Measurements from ENCODE around the gene DENND1A.
"Not testable (repeated sequence)": the region's sequence is repeated elsewhere in the genome, so short reads cannot be mapped to it uniquely, and the experiment has no call there.

The DENND1A gene

GRCh38 chr9:123946101-123946821 lies 16.3 kb upstream of the DENND1A start:
- DNase-seq = no peak

GRCh38 chr9:123945532-123945931 lies 15.6 kb upstream of the DENND1A start:
- DNase-seq = peak; percentile 39

- not testable (repeated sequence) for DNase-seq
Measured at GRCh38 chr9:123944464-123944863, 14.5 kb upstream of the DENND1A start.

- no peak for DNase-seq
Measured at GRCh38 chr9:123943671-123944070, 13.7 kb upstream of the DENND1A start.

GRCh38 chr9:123942542-123942941 lies 12.6 kb upstream of the DENND1A start:
- no peak for DNase-seq

GRCh38 chr9:123941524-123942070 lies 11.7 kb upstream of the DENND1A start:
- no peak for DNase-seq

GRCh38 chr9:123940721-123941523 lies 11.0 kb upstream of the DENND1A start:
- no peak for DNase-seq

GRCh38 chr9:123938401-123938800 lies 8.5 kb upstream of the DENND1A start:
- no peak for DNase-seq

- not testable (repeated sequence) for DNase-seq
Measured at GRCh38 chr9:123936575-123936974, 6.6 kb upstream of the DENND1A start.

- peak; percentile 87 for DNase-seq
Measured at GRCh38 chr9:123933440-123934212, 3.7 kb upstream of the DENND1A start.

GRCh38 chr9:123929177-123929869 lies 603 bp downstream of the DENND1A start:
- DNase-seq = no peak

GRCh38 chr9:123928533-123929176 lies 1.3 kb downstream of the DENND1A start:
- DNase-seq = peak; percentile 55

GRCh38 chr9:123927625-123928532 lies 2.0 kb downstream of the DENND1A start:
- DNase-seq = peak; percentile 82

GRCh38 chr9:123926941-123927340 lies 3.0 kb downstream of the DENND1A start:
- DNase-seq = no peak

- no peak for DNase-seq
Measured at GRCh38 chr9:123925819-123926218, 4.1 kb downstream of the DENND1A start.

- no peak for DNase-seq
Measured at GRCh38 chr9:123925161-123925560, 4.8 kb downstream of the DENND1A start.

GRCh38 chr9:123924727-123925126 lies 5.2 kb downstream of the DENND1A start:
- no peak for DNase-seq

GRCh38 chr9:123923884-123924283 lies 6.0 kb downstream of the DENND1A start:
- no peak for DNase-seq

- DNase-seq = no peak
Measured at GRCh38 chr9:123923377-123923776, 6.5 kb downstream of the DENND1A start.

GRCh38 chr9:123922911-123923310 lies 7.0 kb downstream of the DENND1A start:
- DNase-seq = no peak

- no peak for DNase-seq
Measured at GRCh38 chr9:123922431-123922830, 7.5 kb downstream of the DENND1A start.

Measured in HCEC 1CT (cell line).